ENCODE results near the gene PRKAG2.

Gene PRKAG2

GRCh38 chr7:151592330-151592729, 284.6 kb downstream of the PRKAG2 start:
- Histone ChIP-seq H3K9me3 (ENCODE audit: insufficient read depth, low read length) (no peaks in the 10 kb centered on the region), H3K4me3 (ENCODE audit: insufficient read depth, low read length, poor library complexity, severe bottlenecking) (no peak overlapping the region), H2AFZ (ENCODE audit: low read depth, low read length, severe bottlenecking) (no peak overlapping the region), H3K36me3 (ENCODE audit: low read length) (no peaks in the 10 kb centered on the region), H3K9ac (ENCODE audit: low read length) (no peak overlapping the region), H3F3A (ENCODE audit: insufficient read depth) (no peaks in the 10 kb centered on the region), H3K4me2 (ENCODE audit: low read depth, low read length, poor library complexity, severe bottlenecking) (no peak overlapping the region), H3K27ac (ENCODE audit: low read depth, low read length) (no peak overlapping the region), H3K79me2 (ENCODE audit: insufficient read depth, low read length) (no peaks in the 10 kb centered on the region), H4K20me1 (ENCODE audit: low read depth, low read length) (no peaks in the 10 kb centered on the region), H3K9me2 (replicated peaks; ENCODE audit: insufficient read depth, low read length) (no peaks in the 10 kb centered on the region), H3K27me3 (ENCODE audit: low read length) (no peaks in the 10 kb centered on the region)
- TF ChIP-seq CTCF (IDR thresholded peaks at IDR 0.05; ENCODE audit: insufficient read depth, low read length, poor library complexity, severe bottlenecking) = no peak
- no peak for TF ChIP-seq EZH2phosphoT487 (conservative IDR thresholded peaks at IDR 0.05; ENCODE audit: low read length)

GRCh38 chr7:151591866-151592265, 285.0 kb downstream of the PRKAG2 start:
- Histone ChIP-seq H3K36me3 (ENCODE audit: low read length) (no peaks in the 10 kb centered on the region), H3K4me2 (ENCODE audit: low read depth, low read length, poor library complexity, severe bottlenecking) (no peak overlapping the region), H2AFZ (ENCODE audit: low read depth, low read length, severe bottlenecking) (no peak overlapping the region), H3K27ac (ENCODE audit: low read depth, low read length) (no peak overlapping the region), H3K9ac (ENCODE audit: low read length) (no peak overlapping the region), H3K4me3 (ENCODE audit: insufficient read depth, low read length, poor library complexity, severe bottlenecking) (no peak overlapping the region), H3K9me2 (replicated peaks; ENCODE audit: insufficient read depth, low read length) (no peaks in the 10 kb centered on the region), H3K9me3 (ENCODE audit: insufficient read depth, low read length) (no peaks in the 10 kb centered on the region), H4K20me1 (ENCODE audit: low read depth, low read length) (no peaks in the 10 kb centered on the region), H3K27me3 (ENCODE audit: low read length) (no peaks in the 10 kb centered on the region), H3F3A (ENCODE audit: insufficient read depth) (no peaks in the 10 kb centered on the region), H3K79me2 (ENCODE audit: insufficient read depth, low read length) (no peaks in the 10 kb centered on the region)
- TF ChIP-seq CTCF (IDR thresholded peaks at IDR 0.05; ENCODE audit: insufficient read depth, low read length, poor library complexity, severe bottlenecking) (no peak), EZH2phosphoT487 (conservative IDR thresholded peaks at IDR 0.05; ENCODE audit: low read length) (no peak)

- H3K9me3 ChIP-seq (ENCODE audit: insufficient read depth, low read length) = no peaks in the 10 kb centered on the region
- no peaks in the 10 kb centered on the region for H3K36me3 ChIP-seq (ENCODE audit: low read length)
- no peak overlapping the region for H3K9ac ChIP-seq (ENCODE audit: low read length)
- H3K9me2 ChIP-seq (replicated peaks; ENCODE audit: insufficient read depth, low read length) = no peaks in the 10 kb centered on the region
- no peaks in the 10 kb centered on the region for H4K20me1 ChIP-seq (ENCODE audit: low read depth, low read length)
- no peak overlapping the region for H3K27ac ChIP-seq (ENCODE audit: low read depth, low read length)
- H3F3A ChIP-seq (ENCODE audit: insufficient read depth) = no peaks in the 10 kb centered on the region
- H2AFZ ChIP-seq (ENCODE audit: low read depth, low read length, severe bottlenecking) = no peak overlapping the region
- H3K27me3 ChIP-seq (ENCODE audit: low read length) = no peaks in the 10 kb centered on the region
- no peak overlapping the region for H3K4me2 ChIP-seq (ENCODE audit: low read depth, low read length, poor library complexity, severe bottlenecking)
- no peak overlapping the region for H3K4me3 ChIP-seq (ENCODE audit: insufficient read depth, low read length, poor library complexity, severe bottlenecking)
- H3K79me2 ChIP-seq (ENCODE audit: insufficient read depth, low read length) = no peaks in the 10 kb centered on the region
- TF ChIP-seq EZH2phosphoT487 (conservative IDR thresholded peaks at IDR 0.05; ENCODE audit: low read length) (no peak), CTCF (IDR thresholded peaks at IDR 0.05; ENCODE audit: insufficient read depth, low read length, poor library complexity, severe bottlenecking) (no peak)
Measured at GRCh38 chr7:151590850-151591771, 285.8 kb downstream of the PRKAG2 start.
